Bronchial epithelial cell (primary cell): ENCODE data around the gene EFCAB6. TPM values are rescaled to one million over a fixed set of nuclear protein-coding genes. Genes with fewer than 3 reads are reported as not detected.

Source experiments
- DNase-seq: peaks from one replicate; pipeline ENCODE4 v3.0.0-alpha.2; 2010; ENCODE audit warnings: low read depth
- FAIRE-seq: peaks from 2 replicates; lab custom pipeline; 2011; peaks lifted over from hg19 to GRCh38; lab: Jason Lieb, UNC
- H3K27me3 ChIP-seq: 2 replicates; pipeline ENCODE4 v1.5.1; 2011; ENCODE audit warnings: low read length; ENCODE audit not compliant: control insufficient read depth, insufficient read depth
- H3K36me3 ChIP-seq: 2 replicates; pipeline ENCODE4 v1.5.1; 2011; ENCODE audit warnings: low read length; ENCODE audit not compliant: control insufficient read depth, insufficient read depth
- H3K4me3 ChIP-seq: 2 replicates; pipeline ENCODE4 v1.5.1; 2011; ENCODE audit warnings: mild to moderate bottlenecking, low read depth, low read length, control low read depth
- CTCF ChIP-seq: IDR thresholded peaks from 2 replicates; pipeline ENCODE4 v1.5.1; 2011; ENCODE audit warnings: mild to moderate bottlenecking, moderate library complexity, low read length, control low read depth, inconsistent platforms; ENCODE audit not compliant: insufficient read depth, severe bottlenecking
- total RNA-seq: library from RNA; depleted of rRNA; stranded (reverse); fragments of >200 nt; gene quantifications from 2 replicates; pipeline ENCODE4 v1.2.1, GENCODE V29; 2014

The EFCAB6 gene
- total RNA-seq, 1 donor from 2014 or later, result 0.26 TPM

DNA sequence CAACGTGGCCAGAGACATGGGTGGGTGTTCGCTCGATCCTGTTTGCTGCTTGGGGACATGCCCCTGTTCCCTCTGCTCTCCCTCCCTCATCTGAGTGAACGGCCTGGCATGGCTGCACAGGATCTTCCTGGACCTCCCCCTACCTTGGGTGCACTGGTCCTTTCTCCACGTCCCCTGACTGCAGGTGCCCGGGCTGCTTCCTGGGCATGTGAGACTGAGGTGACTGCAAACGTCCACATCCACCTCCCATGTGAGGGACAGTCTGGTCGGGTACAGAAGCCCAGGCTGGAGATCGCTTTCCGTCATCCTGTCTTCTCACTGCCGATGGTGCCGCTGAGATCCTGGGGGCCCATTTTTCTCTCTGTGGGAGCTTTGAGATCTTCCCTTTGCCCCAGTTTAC, 38.4 kb upstream of the EFCAB6 start:
- FAIRE-seq, result no peak
- TF ChIP-seq CTCF, result no peak
- peaks cover 8% of the 10 kb centered on the region for H3K27me3 ChIP-seq
- no peak overlapping the region for H3K4me3 ChIP-seq
- DNase-seq, result no peak
- no peaks in the 10 kb centered on the region for H3K36me3 ChIP-seq

DNA sequence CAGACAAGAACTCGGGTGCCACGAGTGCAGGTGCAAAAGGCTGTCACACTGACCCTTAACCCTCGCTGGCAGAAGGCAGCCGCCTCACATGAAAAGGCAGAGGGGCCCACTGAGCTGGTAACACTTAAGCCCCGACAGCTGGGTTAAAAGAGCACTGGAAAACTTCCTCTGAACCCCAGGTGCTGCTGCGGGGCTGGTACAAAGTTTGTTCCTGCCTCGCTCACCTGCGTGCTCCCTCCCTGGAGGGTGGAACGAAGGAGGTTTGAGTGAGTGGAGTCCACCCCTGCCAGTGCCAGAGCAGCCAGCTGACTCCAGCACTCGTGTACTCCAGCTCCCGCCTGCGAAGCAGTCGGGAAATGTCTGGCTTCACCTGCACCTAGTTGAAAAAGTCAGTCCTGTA, 37.6 kb upstream of the EFCAB6 start:
- DNase-seq (no peak), FAIRE-seq (no peak)
- no peak for TF ChIP-seq CTCF
- peaks cover 8% of the 10 kb centered on the region for H3K27me3 ChIP-seq
- H3K36me3 ChIP-seq, result no peaks in the 10 kb centered on the region
- no peak overlapping the region for H3K4me3 ChIP-seq

DNA sequence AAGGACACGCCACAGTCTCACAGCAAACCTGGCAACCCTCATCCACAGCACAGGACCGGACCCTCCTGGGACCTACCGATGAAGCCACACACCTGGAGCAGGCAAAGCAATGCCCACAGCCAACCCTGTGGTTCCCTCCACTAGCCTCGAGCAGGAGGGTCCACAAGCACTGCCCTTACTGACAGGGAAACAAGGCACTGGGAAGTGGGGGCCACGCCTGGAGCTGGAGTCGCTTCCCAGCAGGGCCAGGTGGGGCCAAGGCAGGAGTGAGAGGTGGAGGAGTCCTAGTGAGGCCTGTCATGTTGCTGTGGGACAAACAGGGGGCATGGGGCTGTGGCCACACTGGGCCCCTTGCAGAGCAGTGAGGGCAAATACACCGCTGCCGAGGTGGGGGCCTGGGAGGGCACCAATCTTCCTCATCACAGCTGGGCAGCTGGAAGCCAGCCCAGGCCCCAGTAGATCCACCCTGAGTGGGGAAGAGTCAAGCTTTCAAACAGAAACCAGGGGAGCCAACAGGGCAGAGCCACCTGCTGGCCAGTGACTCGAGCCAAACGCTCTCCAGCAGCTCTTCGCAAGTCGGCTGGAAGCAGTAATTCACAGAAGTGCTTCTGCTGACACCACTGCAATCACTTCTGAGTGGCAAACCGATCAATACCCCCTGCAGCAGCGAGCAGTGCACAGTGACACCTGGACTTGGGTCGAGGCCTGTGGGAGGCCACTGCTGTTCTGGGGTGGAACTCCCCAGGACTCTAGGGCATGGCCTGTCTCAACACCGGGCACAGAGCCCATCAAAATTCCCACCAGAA, 36.5 kb upstream of the EFCAB6 start:
- no peak for FAIRE-seq
- H3K27me3 ChIP-seq, result peaks cover 8% of the 10 kb centered on the region

DNA sequence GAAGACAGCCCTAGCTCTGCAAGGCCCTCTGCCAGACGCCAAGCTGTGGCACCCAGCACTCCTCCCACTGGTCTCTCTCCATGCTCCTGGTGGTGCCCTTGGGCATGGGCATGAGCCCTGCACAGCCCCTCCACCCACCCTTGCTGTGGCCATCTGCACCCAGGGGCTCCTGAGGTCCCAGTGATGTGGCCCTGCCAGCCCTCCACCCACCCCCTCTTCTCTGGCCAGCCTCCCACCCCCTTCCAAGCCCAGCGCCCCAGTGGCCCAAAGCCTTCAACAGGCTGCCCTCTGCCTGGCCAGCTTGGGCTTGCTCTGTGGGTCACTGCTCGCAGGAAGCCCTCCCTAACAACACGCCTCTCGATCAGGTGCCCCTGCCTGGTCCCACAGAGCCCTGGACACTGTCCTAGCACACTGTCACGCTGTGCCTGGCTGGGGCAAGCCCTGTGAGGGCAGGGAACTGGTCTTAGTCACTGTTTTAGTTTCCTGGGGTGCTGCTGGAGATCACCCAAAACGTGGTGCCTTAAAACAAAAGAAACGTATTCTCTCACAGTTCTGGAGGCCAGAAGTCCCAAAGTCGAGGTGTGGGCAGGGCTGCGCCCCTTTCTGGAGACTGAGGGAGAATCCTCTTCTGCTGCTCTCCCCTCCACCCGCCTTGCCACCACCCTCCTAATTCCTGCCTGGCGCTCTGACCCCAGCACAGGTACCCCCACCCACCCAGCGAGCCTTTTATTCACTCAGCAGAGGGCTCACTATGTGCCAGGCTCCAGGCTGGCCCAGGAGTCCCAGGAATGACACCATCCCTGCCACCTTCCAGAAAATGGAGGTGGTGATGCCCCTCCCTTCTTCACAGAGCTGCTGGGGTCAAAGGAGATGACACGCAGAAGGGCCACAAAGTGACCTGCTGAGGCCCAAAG, 35.5 kb upstream of the EFCAB6 start:
- Histone ChIP-seq H3K36me3 (no peaks in the 10 kb centered on the region), H3K27me3 (peaks cover 8% of the 10 kb centered on the region), H3K4me3 (no peak overlapping the region)
- TF ChIP-seq CTCF, result no peak
- FAIRE-seq (no peak), DNase-seq (no peak)

More for the DNA sequence above, 36.5 kb upstream of the EFCAB6 start:
- H3K4me3 ChIP-seq, result no peak overlapping the region
- peak; percentile 8 for DNase-seq
- H3K36me3 ChIP-seq, result no peaks in the 10 kb centered on the region
- TF ChIP-seq CTCF, result peak; percentile 62

- Histone ChIP-seq H3K4me3 (no peak overlapping the region), H3K36me3 (no peaks in the 10 kb centered on the region), H3K27me3 (peaks cover 8% of the 10 kb centered on the region)
- no peak for TF ChIP-seq CTCF
- FAIRE-seq, result no peak
- DNase-seq, result no peak
Observed at GRCh38 chr22:43846966-43847365, 34.9 kb upstream of the EFCAB6 start.
